Neural cell (in vitro differentiated cells): ENCODE measurements around the gene NCKIPSD. TPM values are rescaled to one million over a fixed set of nuclear protein-coding genes. Genes with fewer than 3 reads are reported as not detected.

Source experiments
- H2AFZ ChIP-seq: fragments of 200-600, 300-800 bp; sonication (generic), shearing (Covaris generic); 2 replicates; pipeline ENCODE4 v1.6.0; 2014; ENCODE audit warnings: low read depth, mild to moderate bottlenecking, antibody characterized with exemption, low read length, moderate library complexity
- H3F3A ChIP-seq: fragments of 200-600 bp; shearing (Covaris generic); 2 replicates; pipeline ENCODE4 v1.6.1; 2016; ENCODE audit warnings: mild to moderate bottlenecking, moderate library complexity, mixed read lengths, antibody characterized with exemption, low read length; ENCODE audit not compliant: insufficient read depth, poor library complexity, severe bottlenecking
- H3K27ac ChIP-seq: fragments of 200-600, 300-800 bp; sonication (generic), shearing (Covaris generic); 2 replicates; pipeline ENCODE4 v1.5.1; 2014; ENCODE audit warnings: mild to moderate bottlenecking, low read length, moderate library complexity
- H3K27me3 ChIP-seq: fragments of 300-800, 200-600 bp; sonication (generic), shearing (Covaris generic); 2 replicates; pipeline ENCODE4 v1.6.0; 2014; ENCODE audit warnings: mild to moderate bottlenecking, low read depth, low read length, moderate library complexity; ENCODE audit not compliant: insufficient read depth
- H3K36me3 ChIP-seq: fragments of 300-800, 200-600 bp; sonication (generic), shearing (Covaris generic); 2 replicates; pipeline ENCODE4 v1.5.1; 2014; ENCODE audit warnings: mild to moderate bottlenecking, antibody characterized with exemption, low read length, moderate library complexity; ENCODE audit not compliant: insufficient read depth
- H3K4me2 ChIP-seq: fragments of 300-800, 200-600 bp; sonication (generic), shearing (Covaris generic); 2 replicates; pipeline ENCODE4 v1.6.0; 2014; ENCODE audit warnings: mild to moderate bottlenecking, low read length
- H3K4me3 ChIP-seq: fragments of 300-800, 200-600 bp; sonication (generic), shearing (Covaris generic); 2 replicates; pipeline ENCODE4 v1.5.1; 2014; ENCODE audit warnings: mild to moderate bottlenecking, low read length, moderate library complexity
- H3K79me2 ChIP-seq: fragments of 200-600 bp; shearing (Covaris generic); replicated peaks from 2 replicates; pipeline ENCODE4 v1.6.0; 2014; ENCODE audit warnings: mild to moderate bottlenecking, low read length, moderate library complexity; ENCODE audit not compliant: insufficient read depth
- H3K9ac ChIP-seq: fragments of 300-800, 200-600 bp; sonication (generic), shearing (Covaris generic); 2 replicates; pipeline ENCODE4 v1.6.1; 2016; ENCODE audit warnings: mild to moderate bottlenecking, low read length, mixed read lengths
- H3K9me2 ChIP-seq: fragments of 200-600 bp; shearing (Covaris generic); 2 replicates; pipeline ENCODE4 v1.6.1; 2016; ENCODE audit warnings: mild to moderate bottlenecking, low read length, mixed read lengths; ENCODE audit not compliant: insufficient read depth
- H3K9me3 ChIP-seq: fragments of 200-600, 300-800 bp; sonication (generic), shearing (Covaris generic); 2 replicates; pipeline ENCODE4 v1.6.1; 2016; ENCODE audit warnings: mild to moderate bottlenecking, mixed run types, low read length, moderate library complexity, mixed read lengths
- H4K20me1 ChIP-seq: fragments of 200-600 bp; shearing (Covaris generic); 2 replicates; pipeline ENCODE4 v1.6.1; 2016; ENCODE audit warnings: mild to moderate bottlenecking, mixed run types; ENCODE audit not compliant: insufficient read depth
- EP300 ChIP-seq: fragments of 450-650 bp; conservative IDR thresholded peaks from 2 replicates; pipeline ENCODE4 v1.6.1; 2014; ENCODE audit warnings: antibody characterized with exemption, mild to moderate bottlenecking, moderate library complexity; ENCODE audit not compliant: poor library complexity, severe bottlenecking
- EZH2 ChIP-seq: fragments of 200-600, 300-800 bp; shearing (Covaris generic), sonication (generic); IDR thresholded peaks from 2 replicates; pipeline ENCODE4 v1.6.1; 2014; ENCODE audit warnings: antibody characterized with exemption, low read length, borderline replicate concordance, mild to moderate bottlenecking; ENCODE audit not compliant: insufficient read depth, poor library complexity, severe bottlenecking
- MXI1 ChIP-seq: fragments of 450-650 bp; conservative IDR thresholded peaks from 2 replicates; pipeline ENCODE4 v1.6.1; 2014; ENCODE audit warnings: antibody characterized with exemption, mild to moderate bottlenecking; ENCODE audit not compliant: poor library complexity, severe bottlenecking
- POLR2AphosphoS5 ChIP-seq: IDR thresholded peaks from 2 replicates; pipeline ENCODE4 v1.6.1; 2012
- RAD21 ChIP-seq: fragments of 450-650 bp; conservative IDR thresholded peaks from 2 replicates; pipeline ENCODE4 v1.6.1; 2014; ENCODE audit warnings: antibody characterized with exemption, mild to moderate bottlenecking, moderate library complexity
- REST ChIP-seq: IDR thresholded peaks from 2 replicates; pipeline ENCODE4 v1.6.1; 2012; ENCODE audit warnings: borderline replicate concordance
- SMC3 ChIP-seq: fragments of 450-650 bp; conservative IDR thresholded peaks from 2 replicates; pipeline ENCODE4 v1.6.1; 2014; ENCODE audit warnings: antibody characterized with exemption, mild to moderate bottlenecking, moderate library complexity; ENCODE audit not compliant: poor library complexity
- TAF1 ChIP-seq: IDR thresholded peaks from 2 replicates; pipeline ENCODE4 v1.6.1; 2012; ENCODE audit warnings: low read depth
- polyA plus RNA-seq: library from polyadenylated mRNA; depleted of rRNA; stranded (reverse); fragments of >200 nt; gene quantifications from 2 replicates; pipeline ENCODE4 v1.2.3, GENCODE V29; 2014
- TF ChIP-seq, protein P1 (sequence below): fragments of 450-650 bp; IDR thresholded peaks from 2 replicates; pipeline ENCODE4 v1.5.1; 2014; ENCODE audit warnings: antibody characterized with exemption, mild to moderate bottlenecking, moderate library complexity; ENCODE audit not compliant: poor library complexity, severe bottlenecking

Gene NCKIPSD
- polyA plus RNA-seq, 1 donor from 2014 or later, result 19.0 TPM

- H3K9ac ChIP-seq, result no peak overlapping the region
- no peaks in the 10 kb centered on the region for H3K27me3 ChIP-seq
- peaks cover 87% of the 10 kb centered on the region for H4K20me1 ChIP-seq
- no peak overlapping the region for H2AFZ ChIP-seq
- no peaks in the 10 kb centered on the region for H3F3A ChIP-seq
- H3K9me3 ChIP-seq, result no peaks in the 10 kb centered on the region
- H3K36me3 ChIP-seq, result no peaks in the 10 kb centered on the region
- H3K27ac ChIP-seq, result no peak overlapping the region
- peaks cover 95% of the 10 kb centered on the region for H3K79me2 ChIP-seq
- H3K4me3 ChIP-seq, result no peak overlapping the region
- H3K9me2 ChIP-seq, result no peaks in the 10 kb centered on the region
- TF ChIP-seq POLR2AphosphoS5 (no peak), SMC3 (no peak), EP300 (no peak), MXI1 (no peak), RAD21 (no peak), TAF1 (no peak), REST (no peak), EZH2 (no peak)
- TF ChIP-seq, protein P1, sequence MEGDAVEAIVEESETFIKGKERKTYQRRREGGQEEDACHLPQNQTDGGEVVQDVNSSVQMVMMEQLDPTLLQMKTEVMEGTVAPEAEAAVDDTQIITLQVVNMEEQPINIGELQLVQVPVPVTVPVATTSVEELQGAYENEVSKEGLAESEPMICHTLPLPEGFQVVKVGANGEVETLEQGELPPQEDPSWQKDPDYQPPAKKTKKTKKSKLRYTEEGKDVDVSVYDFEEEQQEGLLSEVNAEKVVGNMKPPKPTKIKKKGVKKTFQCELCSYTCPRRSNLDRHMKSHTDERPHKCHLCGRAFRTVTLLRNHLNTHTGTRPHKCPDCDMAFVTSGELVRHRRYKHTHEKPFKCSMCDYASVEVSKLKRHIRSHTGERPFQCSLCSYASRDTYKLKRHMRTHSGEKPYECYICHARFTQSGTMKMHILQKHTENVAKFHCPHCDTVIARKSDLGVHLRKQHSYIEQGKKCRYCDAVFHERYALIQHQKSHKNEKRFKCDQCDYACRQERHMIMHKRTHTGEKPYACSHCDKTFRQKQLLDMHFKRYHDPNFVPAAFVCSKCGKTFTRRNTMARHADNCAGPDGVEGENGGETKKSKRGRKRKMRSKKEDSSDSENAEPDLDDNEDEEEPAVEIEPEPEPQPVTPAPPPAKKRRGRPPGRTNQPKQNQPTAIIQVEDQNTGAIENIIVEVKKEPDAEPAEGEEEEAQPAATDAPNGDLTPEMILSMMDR, result no peak
- H3K4me2 ChIP-seq, result no peak overlapping the region
These were observed 13.2 kb upstream of the NCKIPSD start for GRCh38 chr3:48698891-48699290.

- TF ChIP-seq MXI1 (no peak), TAF1 (no peak)
- peaks cover 96% of the 10 kb centered on the region for H3K79me2 ChIP-seq
- peaks cover 6% of the 10 kb centered on the region for H3K36me3 ChIP-seq
- H3K9ac ChIP-seq, result no peak overlapping the region
- H3F3A ChIP-seq, result no peaks in the 10 kb centered on the region
- H3K27ac ChIP-seq, result no peak overlapping the region
- no peak overlapping the region for H3K4me3 ChIP-seq
- H3K4me2 ChIP-seq, result no peak overlapping the region
- H4K20me1 ChIP-seq, result peaks cover 90% of the 10 kb centered on the region
- no peak overlapping the region for H2AFZ ChIP-seq
- H3K27me3 ChIP-seq, result no peaks in the 10 kb centered on the region
- H3K9me3 ChIP-seq, result no peaks in the 10 kb centered on the region
- no peaks in the 10 kb centered on the region for H3K9me2 ChIP-seq
These were observed 12.2 kb upstream of the NCKIPSD start for GRCh38 chr3:48697952-48698351.

DNA sequence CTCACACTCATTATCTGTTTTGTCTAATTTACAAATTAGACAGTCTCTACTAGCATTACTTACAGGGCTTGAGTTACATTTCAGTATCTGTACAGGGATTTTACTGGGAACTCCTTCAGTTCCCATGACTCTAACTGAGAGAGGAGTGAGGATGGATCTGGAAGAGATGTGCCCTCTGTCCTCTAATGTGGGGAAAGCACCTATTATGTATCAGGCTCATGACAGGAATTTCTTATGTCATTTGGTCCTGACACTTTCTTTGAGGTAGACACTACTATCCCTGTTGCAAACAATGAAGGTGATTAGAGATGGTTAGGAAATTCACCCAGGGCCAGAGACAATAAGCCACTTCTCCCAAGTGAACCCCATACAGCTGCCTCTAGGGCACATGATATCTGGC, 10.9 kb upstream of the NCKIPSD start:
- Histone ChIP-seq H3K9me2 (no peaks in the 10 kb centered on the region), H3K36me3 (peaks cover 8% of the 10 kb centered on the region), H3K79me2 (peaks cover 94% of the 10 kb centered on the region), H3K27ac (no peak overlapping the region), H3K9me3 (no peaks in the 10 kb centered on the region), H3F3A (no peaks in the 10 kb centered on the region), H4K20me1 (peaks cover 90% of the 10 kb centered on the region), H2AFZ (no peak overlapping the region), H3K27me3 (no peaks in the 10 kb centered on the region), H3K9ac (no peak overlapping the region), H3K4me2 (no peak overlapping the region), H3K4me3 (no peak overlapping the region)
- TF ChIP-seq POLR2AphosphoS5 (no peak), SMC3 (no peak), EZH2 (no peak), RAD21 (no peak), EP300 (no peak), REST (no peak), MXI1 (no peak), TAF1 (no peak)
- TF ChIP-seq, protein P1, result no peak
